Measurements from ENCODE around the gene TNK2. TPM values are rescaled to one million over a fixed set of nuclear protein-coding genes. Genes with fewer than 3 reads are reported as not detected.
"Not testable (repeated sequence)": the region's sequence is repeated elsewhere in the genome, so short reads cannot be mapped to it uniquely, and the experiment has no call there.

TNK2 gene
- total RNA-seq, 8 experiments from 2014 or later: 4.4 to 18.7 (median 14.2) TPM

DNA sequence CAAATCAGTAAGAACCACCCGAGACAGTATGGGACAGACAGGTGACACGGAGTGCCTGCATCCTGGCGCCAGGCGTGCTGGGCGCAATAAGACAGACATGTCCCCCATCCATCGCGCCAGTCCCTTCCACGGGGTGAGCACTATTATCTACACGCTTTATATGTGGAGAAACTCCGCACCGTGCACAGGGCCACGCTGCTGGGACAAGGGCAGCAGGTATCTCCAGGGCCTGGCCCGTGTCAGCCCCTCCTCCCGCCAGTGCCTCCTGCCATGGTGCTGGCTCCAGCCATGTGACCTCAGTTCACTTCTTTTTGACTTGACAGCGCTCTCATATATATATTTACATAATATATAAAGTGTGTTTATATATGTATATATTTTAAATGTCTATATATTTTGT is 42.6 kb downstream of the TNK2 start:
- Histone ChIP-seq H3K27ac (no peak overlapping the region), H3K4me1 (replicated peaks in 1 of 2) (no peaks in the 10 kb centered on the region), H3K4me3 (no peak overlapping the region)
- no peak for ATAC-seq (replicated peaks in 6 of 8)
- in situ Hi-C loops (cut with MboI; ENCODE audit: low pct_unique_long_range_greater_than_20kb in 2 of 9, low sequenced_read_pairs in 9 of 9, unreplicated experiment in 9 of 9): loop anchor here in 1 of 9 experiments (10.0 kb wide), 1 partner anchor 49 kb away; no protein-coding TSS in a partner anchor
- 76 to 100% (median 85%) methylated on average over 2 to 6 of the region's 15 CpGs; no CpG with 5 or more reads in 3 of the 10 experiments for WGBS, 10 experiments

DNA sequence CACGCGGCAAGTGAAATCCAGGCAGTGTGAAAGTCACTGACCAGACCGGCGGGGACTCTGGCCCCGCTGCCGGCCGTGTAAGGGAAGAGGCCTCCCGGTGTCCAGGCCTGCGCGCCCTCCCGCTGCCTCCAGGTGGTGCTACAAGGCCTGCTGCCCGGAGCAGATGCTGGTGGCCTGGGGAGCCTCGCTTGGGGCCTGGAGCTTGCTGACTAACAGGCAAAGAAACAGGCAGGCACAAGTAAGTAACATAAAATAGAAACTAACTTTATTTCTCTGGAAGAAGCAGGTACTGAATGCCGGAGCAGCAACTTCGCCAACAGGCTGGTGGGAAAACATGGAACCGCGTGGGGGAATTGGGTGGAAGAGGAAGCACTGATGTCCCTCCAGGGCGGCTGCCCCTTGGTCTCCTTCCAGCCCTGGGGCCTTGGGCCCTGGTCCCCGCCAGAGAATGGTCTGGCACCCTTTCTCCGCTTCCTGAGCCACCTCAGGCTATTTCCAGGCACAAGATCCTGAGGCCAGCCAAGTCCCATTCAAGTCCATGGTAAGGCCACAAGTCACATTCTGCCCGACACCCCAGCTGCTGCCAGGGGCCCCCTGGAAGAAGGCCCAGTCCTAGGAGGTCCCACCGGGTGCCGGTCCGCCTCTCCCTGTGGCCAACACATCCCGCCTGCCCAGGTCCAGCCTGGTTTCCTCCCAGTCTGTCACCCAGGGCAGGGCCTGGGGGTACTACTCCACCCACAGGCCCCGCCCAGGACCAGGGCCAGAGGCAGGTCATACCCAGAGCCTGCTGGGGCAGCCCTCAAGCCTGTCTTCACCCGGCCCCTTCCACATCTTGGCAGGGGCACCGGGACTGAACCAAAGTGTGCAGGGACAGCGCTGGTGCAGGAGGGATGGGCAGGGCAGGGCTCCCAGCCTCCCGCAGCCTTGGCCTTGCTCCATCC is 45.0 kb downstream of the TNK2 start:
- 0 to 80% (median 46%) methylated on average over 2 to 11 of the region's 30 CpGs; no CpG with 5 or more reads in 1 of the 10 experiments for WGBS, 10 experiments
- in situ Hi-C loops (cut with MboI; ENCODE audit: low pct_unique_long_range_greater_than_20kb in 2 of 9, low sequenced_read_pairs in 9 of 9, unreplicated experiment in 9 of 9): loop anchor here in 1 of 9 experiments (10.0 kb wide), 1 partner anchor 51 kb away; no protein-coding TSS in a partner anchor
- Histone ChIP-seq H3K4me1 (replicated peaks in 1 of 2) (peaks cover 4% of the 10 kb centered on the region in 2 donors), H3K4me3 (no peak overlapping the region), H3K27ac (no peak overlapping the region)
- ATAC-seq (replicated peaks in 6 of 8): peak; percentile 90 to 97 (median 94)

DNA sequence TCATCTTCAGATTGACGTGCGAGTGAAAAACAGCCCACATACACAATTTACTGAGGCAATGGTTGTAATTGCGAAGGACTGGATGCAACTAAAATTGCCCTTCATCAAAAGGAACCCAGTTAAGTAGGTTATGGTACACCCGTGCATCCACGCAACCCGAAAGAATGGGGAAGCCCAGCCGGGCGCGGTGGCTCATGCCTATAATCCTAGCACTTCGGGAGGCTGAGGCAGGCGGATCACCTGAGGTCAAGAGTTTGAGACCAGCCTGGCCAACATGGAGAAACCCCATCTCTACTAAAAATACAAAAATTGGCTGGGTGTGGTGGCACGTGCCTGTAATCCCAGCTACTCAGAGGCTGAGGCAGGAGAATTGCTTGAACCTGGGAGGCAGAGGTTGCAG is 46.0 kb downstream of the TNK2 start:
- WGBS, 10 experiments: 80 to 100% (median 97%) methylated on average over 1 to 10 of the region's 12 CpGs; no CpG with 5 or more reads in 4 of the 10 experiments
- ATAC-seq (replicated peaks in 6 of 8): not testable (repeated sequence)

GRCh38 chr3:195860456-195860855 is 47.9 kb downstream of the TNK2 start:
- no peak overlapping the region for H3K4me3 ChIP-seq
- in situ Hi-C loops (cut with MboI; ENCODE audit: low pct_unique_long_range_greater_than_20kb in 2 of 9, low sequenced_read_pairs in 9 of 9, unreplicated experiment in 9 of 9): loop anchor here in 1 of 9 experiments (10.0 kb wide), 1 partner anchor 54 kb away; no protein-coding TSS in a partner anchor
- H3K27ac ChIP-seq: no peak overlapping the region
- ATAC-seq (replicated peaks in 6 of 8): no peak
- WGBS, 10 experiments: 36 to 85% (median 72%) methylated on average over 1 to 4 of the region's 6 CpGs; no CpG with 5 or more reads in 2 of the 10 experiments
- peaks cover 4% of the 10 kb centered on the region in 2 donors for H3K4me1 ChIP-seq (replicated peaks in 1 of 2)

More for the DNA sequence above, 46.0 kb downstream of the TNK2 start:
- H3K4me1 ChIP-seq (replicated peaks in 1 of 2); H3K4me3 ChIP-seq; H3K27ac ChIP-seq: not testable (repeated sequence)
- in situ Hi-C loops (cut with MboI; ENCODE audit: low pct_unique_long_range_greater_than_20kb in 2 of 9, low sequenced_read_pairs in 9 of 9, unreplicated experiment in 9 of 9): loop anchor here in 1 of 9 experiments (10.0 kb wide), 1 partner anchor 52 kb away; no protein-coding TSS in a partner anchor

- in situ Hi-C loops (cut with MboI; ENCODE audit: low pct_unique_long_range_greater_than_20kb in 2 of 9, low sequenced_read_pairs in 9 of 9, unreplicated experiment in 9 of 9): loop anchor here in 1 of 9 experiments (10.0 kb wide), 1 partner anchor 55 kb away; no protein-coding TSS in a partner anchor
- ATAC-seq (replicated peaks in 6 of 8): peak in 3 of 8 experiments; percentile 15 to 35 (median 21)
- no peak overlapping the region for H3K27ac ChIP-seq
- WGBS, 10 experiments: 40 to 100% (median 84%) methylated on average over 1 to 12 of the region's 23 CpGs; no CpG with 5 or more reads in 5 of the 10 experiments
- peaks cover 4% of the 10 kb centered on the region in 2 donors for H3K4me1 ChIP-seq (replicated peaks in 1 of 2)
- no peak overlapping the region for H3K4me3 ChIP-seq
Measured at GRCh38 chr3:195859846-195860411, 48.4 kb downstream of the TNK2 start.

DNA sequence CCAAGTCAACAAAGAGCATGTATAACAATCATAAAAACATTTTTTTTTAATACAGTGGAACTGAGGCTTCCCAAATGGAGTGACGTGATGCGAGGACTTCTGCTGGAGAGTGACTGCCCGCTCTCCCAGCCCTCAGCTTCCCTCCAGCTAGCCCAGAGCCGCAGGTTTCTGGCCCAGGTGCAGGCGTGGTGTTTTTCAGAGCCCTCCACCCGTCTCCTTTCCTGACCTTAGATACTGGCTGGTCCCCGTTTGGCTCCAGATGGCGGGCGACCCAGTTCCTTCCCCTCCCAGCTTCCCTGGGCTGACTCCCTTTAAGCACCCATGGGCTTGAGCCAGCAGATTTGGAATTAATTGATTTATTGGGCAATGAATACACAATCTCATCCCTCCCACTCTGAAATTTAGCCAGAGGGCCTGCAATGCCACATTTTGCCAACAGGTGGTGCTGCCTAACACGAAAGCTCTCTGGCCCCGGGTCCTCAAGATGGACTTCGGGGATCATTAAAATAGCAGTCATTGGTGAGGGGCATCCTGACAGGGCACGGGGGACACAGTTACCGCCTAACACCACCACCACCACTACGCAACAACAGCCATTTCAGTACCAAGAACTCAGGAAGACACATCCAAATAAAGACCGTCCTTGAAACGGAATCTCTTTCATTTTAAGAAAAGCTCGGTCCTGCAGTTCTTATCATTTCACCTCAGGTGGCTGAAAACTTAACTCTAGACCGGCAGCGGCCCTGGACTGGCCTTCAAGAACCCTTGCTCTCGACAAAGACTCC is 49.1 kb downstream of the TNK2 start:
- Histone ChIP-seq H3K4me1 (replicated peaks in 1 of 2) (peaks cover 4% of the 10 kb centered on the region in 2 donors), H3K27ac (no peak overlapping the region), H3K4me3 (no peak overlapping the region)
- in situ Hi-C loops (cut with MboI; ENCODE audit: low pct_unique_long_range_greater_than_20kb in 2 of 9, low sequenced_read_pairs in 9 of 9, unreplicated experiment in 9 of 9): no loop called here
- ATAC-seq (replicated peaks in 6 of 8): peak; percentile 9 to 61 (median 39)
- 0 to 93% (median 18%) methylated on average over 1 to 14 of the region's 21 CpGs; no CpG with 5 or more reads in 1 of the 10 experiments for WGBS, 10 experiments

GRCh38 chr3:195856410-195857084 is 51.8 kb downstream of the TNK2 start:
- Histone ChIP-seq H3K4me3 (no peak overlapping the region), H3K27ac (no peak overlapping the region), H3K4me1 (replicated peaks in 1 of 2) (peaks cover 4% of the 10 kb centered on the region in 2 donors)
- 0 to 100% (median 72%) methylated on average over 1 to 11 of the region's 15 CpGs; no CpG with 5 or more reads in 2 of the 10 experiments for WGBS, 10 experiments
- in situ Hi-C loops (cut with MboI; ENCODE audit: low pct_unique_long_range_greater_than_20kb in 2 of 9, low sequenced_read_pairs in 9 of 9, unreplicated experiment in 9 of 9): no loop called here
- no peak for ATAC-seq (replicated peaks in 6 of 8)

DNA sequence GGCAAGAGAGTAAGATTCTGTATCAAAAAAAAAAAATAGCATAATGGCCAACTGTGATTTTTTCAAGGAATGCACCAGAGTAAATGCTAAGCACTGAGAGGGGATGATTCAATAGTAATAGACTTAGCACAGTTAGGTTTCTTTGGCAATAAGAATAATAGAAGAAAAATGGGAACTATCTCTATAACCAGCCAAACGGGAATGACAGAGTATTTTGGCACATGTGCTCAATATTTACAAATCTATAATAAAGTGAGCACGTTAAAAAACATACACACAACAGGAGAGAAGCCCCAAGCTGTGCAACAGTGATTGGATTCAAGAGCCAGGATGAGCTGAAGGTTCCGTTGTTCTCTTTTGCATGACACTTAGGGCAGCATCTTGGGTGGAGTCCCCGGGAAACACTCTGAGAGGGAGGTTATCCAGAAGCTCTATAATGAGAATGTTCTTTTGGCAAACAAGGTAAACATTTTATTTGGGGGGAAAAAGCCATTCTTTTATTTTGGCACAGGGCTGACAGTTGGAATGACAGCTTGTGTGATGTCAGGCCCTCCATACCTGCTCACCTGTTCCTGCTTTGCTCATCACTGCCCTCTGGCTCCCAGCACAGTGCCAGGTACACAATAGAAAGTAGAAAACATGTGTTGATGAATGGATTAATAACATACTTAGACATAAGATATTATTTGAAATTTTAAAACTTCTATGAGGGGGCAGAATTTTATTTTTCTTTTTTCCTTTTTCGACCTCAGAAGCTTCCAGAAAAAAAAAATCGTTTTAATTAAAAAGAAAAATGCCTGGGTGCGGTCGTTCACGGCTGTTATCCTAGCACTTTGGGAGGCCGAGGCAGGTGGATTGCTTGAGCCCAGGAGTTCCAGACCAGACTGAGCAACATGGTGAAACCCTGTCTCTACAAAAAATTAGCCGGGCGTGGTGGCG is 52.6 kb downstream of the TNK2 start:
- in situ Hi-C loops (cut with MboI; ENCODE audit: low pct_unique_long_range_greater_than_20kb in 2 of 9, low sequenced_read_pairs in 9 of 9, unreplicated experiment in 9 of 9): no loop called here
- 21 to 86% (median 63%) methylated on average over 1 to 9 of the region's 13 CpGs for WGBS, 10 experiments

DNA sequence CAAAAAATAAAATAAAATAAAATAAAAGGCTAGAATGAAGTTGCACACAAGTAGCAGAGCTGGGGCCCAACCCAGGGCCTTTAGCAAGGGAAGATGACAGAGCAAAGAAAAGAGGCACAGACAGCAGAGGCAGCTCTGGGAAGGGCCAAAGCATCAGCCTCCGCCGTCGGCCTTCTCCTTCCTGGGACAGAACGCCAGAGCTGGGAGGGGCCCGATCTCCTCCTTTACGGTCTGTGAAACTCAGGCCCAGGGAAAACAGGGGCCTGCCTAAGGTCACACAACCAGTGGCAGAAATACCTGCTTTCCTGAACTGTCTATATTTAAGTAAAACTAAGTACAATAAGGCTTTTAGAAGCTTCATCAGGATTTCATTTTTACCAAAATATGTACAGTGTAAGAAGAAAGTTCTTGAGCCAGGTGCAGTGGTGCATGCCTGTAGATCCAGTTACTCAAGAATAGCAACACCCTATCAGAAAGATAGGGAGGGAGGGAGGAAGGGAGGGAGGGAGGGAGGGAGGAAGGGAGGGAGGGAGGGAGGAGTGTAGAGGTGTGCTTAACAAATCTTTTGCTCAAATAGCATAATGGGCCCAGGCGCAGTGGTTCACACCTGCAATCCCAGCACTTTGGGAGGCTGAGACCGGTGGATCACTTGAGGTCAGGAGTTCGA is 53.6 kb downstream of the TNK2 start:
- no peak for ATAC-seq (replicated peaks in 6 of 8)
- Histone ChIP-seq H3K4me1 (replicated peaks in 1 of 2) (peaks cover 4% of the 10 kb centered on the region in 2 donors), H3K27ac (no peak overlapping the region), H3K4me3 (no peak overlapping the region)
- in situ Hi-C loops (cut with MboI; ENCODE audit: low pct_unique_long_range_greater_than_20kb in 2 of 9, low sequenced_read_pairs in 9 of 9, unreplicated experiment in 9 of 9): no loop called here
- 38 to 90% (median 66%) methylated on average over 2 to 6 of the region's 9 CpGs; no CpG with 5 or more reads in 4 of the 10 experiments for WGBS, 10 experiments

More for the DNA sequence above, 52.6 kb downstream of the TNK2 start:
- Histone ChIP-seq H3K4me1 (replicated peaks in 1 of 2) (peaks cover 4% of the 10 kb centered on the region in 2 donors), H3K4me3 (no peak overlapping the region), H3K27ac (no peak overlapping the region)
- no peak for ATAC-seq (replicated peaks in 6 of 8)

DNA sequence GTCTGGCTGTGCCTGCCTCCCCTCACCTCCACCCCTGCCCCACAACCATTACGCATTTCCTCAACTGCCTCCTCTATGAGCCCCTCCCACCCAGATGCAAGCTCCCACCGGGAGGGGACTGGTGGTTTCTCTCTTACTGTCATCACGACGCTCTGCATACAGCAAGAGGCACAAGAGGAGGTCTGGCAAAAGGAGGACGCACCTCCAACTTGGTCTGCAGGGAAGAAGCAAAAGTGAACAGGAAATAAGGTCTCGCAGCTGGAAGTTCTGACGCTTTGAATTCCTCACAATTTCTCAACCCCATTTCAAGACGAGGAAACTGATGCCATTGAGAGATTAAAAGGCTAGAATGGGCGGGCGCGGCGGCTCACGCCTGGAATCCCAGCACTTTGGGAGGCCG is 54.4 kb downstream of the TNK2 start:
- WGBS, 10 experiments: 69 to 100% (median 80%) methylated on average over 1 to 11 of the region's 14 CpGs; no CpG with 5 or more reads in 4 of the 10 experiments
- ATAC-seq (replicated peaks in 6 of 8): no peak
- H3K4me3 ChIP-seq: no peak overlapping the region
- no peak overlapping the region for H3K27ac ChIP-seq
- in situ Hi-C loops (cut with MboI; ENCODE audit: low pct_unique_long_range_greater_than_20kb in 2 of 9, low sequenced_read_pairs in 9 of 9, unreplicated experiment in 9 of 9): no loop called here
- no peaks in the 10 kb centered on the region for H3K4me1 ChIP-seq (replicated peaks in 1 of 2)

DNA sequence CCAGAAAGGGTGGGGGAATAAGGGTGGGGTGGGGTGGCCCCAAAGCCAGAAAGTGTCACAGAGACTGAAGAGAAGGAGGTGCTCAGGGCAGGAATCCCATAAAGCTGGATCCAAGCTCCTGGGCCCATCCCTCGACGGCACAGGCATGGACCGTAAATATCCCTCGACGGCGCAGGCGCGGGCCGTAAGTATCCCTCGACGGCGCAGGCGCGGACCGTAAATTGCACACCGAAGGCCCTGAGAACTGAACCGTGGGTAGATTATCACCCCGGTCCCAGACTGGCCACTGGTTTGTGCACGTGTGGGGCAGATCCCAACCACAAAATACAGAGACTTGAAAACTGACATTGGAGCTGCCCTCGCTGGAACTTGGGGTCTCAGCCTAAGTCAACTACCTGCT is 55.3 kb downstream of the TNK2 start:
- in situ Hi-C loops (cut with MboI; ENCODE audit: low pct_unique_long_range_greater_than_20kb in 2 of 9, low sequenced_read_pairs in 9 of 9, unreplicated experiment in 9 of 9): no loop called here
- ATAC-seq (replicated peaks in 6 of 8): no peak
- 68 to 95% (median 92%) methylated on average over 2 to 19 of the region's 20 CpGs; no CpG with 5 or more reads in 4 of the 10 experiments for WGBS, 10 experiments

More for the DNA sequence above, 55.3 kb downstream of the TNK2 start:
- Histone ChIP-seq H3K27ac (no peak overlapping the region), H3K4me1 (replicated peaks in 1 of 2) (no peaks in the 10 kb centered on the region), H3K4me3 (no peak overlapping the region)

Data from motor neuron (in vitro differentiated cells).